Omental fat pad (tissue), 4 donors: ENCODE results near the gene DNAJC6. TPM values are rescaled to one million over a fixed set of nuclear protein-coding genes. Genes with fewer than 3 reads are reported as not detected.
"Not testable (repeated sequence)": the region's sequence is repeated elsewhere in the genome, so short reads cannot be mapped to it uniquely, and the experiment has no call there.

Source experiments
- ATAC-seq: fragments of 150-250 bp; one replicate; pipeline ENCODE4 v1.9.1; 2016; ENCODE audit warnings: mild to moderate bottlenecking, moderate library complexity; ENCODE audit not compliant: low FRiP score
- DNase-seq: peaks from one replicate; pipeline ENCODE4 v3.0.0-alpha.2; 2019; ENCODE audit warnings: low spot score
- total RNA-seq, 4 donors: library from RNA; depleted of rRNA; stranded (reverse); fragments of >200 nt; gene quantifications; one replicate each; pipeline ENCODE4 v1.1.0, GENCODE V29; 2016
- TF ChIP-seq, protein P1 (sequence below), 3 donors: fragments of 450-650 bp; IDR thresholded peaks; one replicate each; pipeline ENCODE4 v1.5.1; 2016 to 2017; ENCODE audit warnings: antibody characterized with exemption in 3 of 3, mild to moderate bottlenecking in 3 of 3, moderate library complexity in 2 of 3

Gene DNAJC6
- total RNA-seq, 4 donors from 2014 or later, result 1.9 to 5.1 (median 3.6) TPM

DNA sequence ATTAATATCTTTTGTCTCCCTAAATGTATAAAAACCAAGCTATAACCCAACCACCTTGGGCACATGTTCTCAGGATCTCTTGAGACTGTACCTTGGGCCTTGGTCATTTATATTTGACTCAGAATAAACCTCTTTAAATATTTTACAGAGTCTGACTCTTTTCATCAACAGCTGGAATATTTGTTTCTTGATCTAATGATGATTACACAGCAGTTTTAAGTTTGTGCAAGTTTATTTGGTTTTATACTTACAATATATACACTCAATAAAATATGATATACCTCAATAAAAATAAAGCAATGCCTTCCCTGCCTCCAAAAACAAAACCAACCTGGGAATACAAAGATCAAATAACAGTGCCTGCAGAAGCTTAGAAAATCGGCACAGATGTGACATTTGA lies 133.1 kb downstream of the DNAJC6 start:
- TF ChIP-seq, protein P1, sequence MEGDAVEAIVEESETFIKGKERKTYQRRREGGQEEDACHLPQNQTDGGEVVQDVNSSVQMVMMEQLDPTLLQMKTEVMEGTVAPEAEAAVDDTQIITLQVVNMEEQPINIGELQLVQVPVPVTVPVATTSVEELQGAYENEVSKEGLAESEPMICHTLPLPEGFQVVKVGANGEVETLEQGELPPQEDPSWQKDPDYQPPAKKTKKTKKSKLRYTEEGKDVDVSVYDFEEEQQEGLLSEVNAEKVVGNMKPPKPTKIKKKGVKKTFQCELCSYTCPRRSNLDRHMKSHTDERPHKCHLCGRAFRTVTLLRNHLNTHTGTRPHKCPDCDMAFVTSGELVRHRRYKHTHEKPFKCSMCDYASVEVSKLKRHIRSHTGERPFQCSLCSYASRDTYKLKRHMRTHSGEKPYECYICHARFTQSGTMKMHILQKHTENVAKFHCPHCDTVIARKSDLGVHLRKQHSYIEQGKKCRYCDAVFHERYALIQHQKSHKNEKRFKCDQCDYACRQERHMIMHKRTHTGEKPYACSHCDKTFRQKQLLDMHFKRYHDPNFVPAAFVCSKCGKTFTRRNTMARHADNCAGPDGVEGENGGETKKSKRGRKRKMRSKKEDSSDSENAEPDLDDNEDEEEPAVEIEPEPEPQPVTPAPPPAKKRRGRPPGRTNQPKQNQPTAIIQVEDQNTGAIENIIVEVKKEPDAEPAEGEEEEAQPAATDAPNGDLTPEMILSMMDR (IDR thresholded peaks at IDR 0.05), result no peak
- DNase-seq (no peak), ATAC-seq (no peak)

DNA sequence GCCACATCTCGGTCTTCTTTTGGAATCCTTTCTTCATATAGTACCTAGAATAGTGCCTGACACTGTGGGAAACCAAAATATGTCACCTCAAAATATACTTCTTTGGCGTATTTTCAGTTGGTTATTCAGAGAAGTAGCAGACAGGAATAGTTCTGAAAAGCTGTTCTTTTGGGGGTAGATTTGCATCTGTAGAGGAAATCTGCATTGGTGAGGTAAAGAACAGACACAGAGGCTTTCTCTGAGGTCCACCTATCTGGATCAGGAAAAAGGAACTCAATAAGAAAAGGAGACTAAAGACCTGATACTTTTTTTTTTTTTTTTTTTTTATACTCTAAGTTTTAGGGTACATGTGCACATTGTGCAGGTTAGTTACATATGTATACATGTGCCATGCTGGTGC lies 134.3 kb downstream of the DNAJC6 start:
- ATAC-seq, result no peak
- TF ChIP-seq, protein P1 (IDR thresholded peaks at IDR 0.05), result no peak
- no peak for DNase-seq

DNA sequence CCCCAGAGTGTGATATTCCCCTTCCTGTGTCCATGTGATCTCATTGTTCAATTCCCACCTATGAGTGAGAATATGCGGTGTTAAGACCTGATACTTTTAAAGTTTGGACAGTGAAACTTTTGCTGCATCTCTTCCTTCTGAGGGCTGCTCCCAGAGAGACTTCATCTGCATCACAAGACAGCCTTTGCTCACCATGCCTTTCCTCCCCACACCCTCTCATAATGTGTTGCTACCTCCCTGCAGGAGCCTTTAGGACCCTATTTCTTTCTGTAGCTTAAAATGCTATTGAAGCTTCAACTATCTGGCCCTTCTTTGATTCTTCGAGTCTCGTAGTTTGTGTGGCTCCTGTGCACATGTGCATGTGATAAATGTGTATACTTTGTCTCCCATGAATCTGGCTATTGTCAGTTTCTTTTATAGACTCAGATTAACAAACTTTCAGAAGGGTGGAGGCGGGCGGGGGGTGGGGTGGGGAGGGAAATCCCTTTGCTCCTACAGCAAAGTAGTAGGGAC lies 134.8 kb downstream of the DNAJC6 start:
- TF ChIP-seq, protein P1 (IDR thresholded peaks at IDR 0.05), result no peak
- DNase-seq (no peak), ATAC-seq (no peak)

DNA sequence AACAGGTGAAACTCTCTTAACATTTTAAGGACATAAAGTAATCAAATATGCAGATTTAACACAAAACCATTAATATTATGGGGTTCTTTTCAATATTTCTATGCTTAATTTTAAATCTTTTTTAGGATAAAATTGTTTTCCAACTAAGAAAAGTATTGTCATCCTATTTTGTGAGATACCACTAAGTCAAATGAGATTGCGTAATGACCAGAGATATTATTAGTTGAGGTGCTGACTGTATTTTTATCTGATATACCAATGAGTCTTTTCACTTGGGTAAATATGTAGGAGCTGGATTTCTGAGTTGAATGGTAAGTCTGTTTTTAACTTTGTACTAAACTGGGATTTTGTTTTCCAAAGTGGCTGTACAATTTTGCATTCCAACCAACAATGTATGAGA lies 136.5 kb downstream of the DNAJC6 start:
- ATAC-seq (no peak), DNase-seq (no peak)
- TF ChIP-seq, protein P1 (IDR thresholded peaks at IDR 0.05), result no peak

DNA sequence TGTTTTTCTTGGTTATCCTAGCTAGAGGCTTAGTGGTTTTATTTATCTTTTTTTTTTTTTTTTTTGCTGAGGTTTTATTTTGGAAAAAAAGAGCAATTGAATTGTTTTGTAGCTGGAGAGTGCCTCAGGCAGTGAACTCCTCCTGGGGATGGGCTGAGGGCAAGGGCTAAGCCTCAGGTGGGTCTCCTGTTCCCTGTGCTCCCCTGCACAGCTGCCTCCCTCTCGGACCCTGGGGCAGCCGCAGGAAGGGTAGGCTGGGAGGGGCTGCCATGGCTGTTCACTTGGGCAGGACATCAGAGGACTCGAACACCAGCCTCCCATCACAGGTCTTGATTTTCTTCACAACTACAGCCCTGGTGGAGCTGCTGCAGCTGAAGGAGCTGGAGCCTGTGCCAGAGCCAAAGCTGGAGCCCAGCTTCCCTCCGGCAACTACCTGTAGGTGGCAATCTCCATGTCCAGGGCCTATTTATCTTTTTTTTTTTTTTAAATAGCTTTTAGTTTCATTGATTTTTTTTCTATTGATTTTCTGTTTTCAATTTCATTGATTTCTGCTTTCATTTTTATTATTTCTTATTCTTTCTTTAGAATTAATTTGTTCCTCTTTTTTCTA lies 140.0 kb downstream of the DNAJC6 start:
- TF ChIP-seq, protein P1 (IDR thresholded peaks at IDR 0.05), result no peak
- DNase-seq (no peak), ATAC-seq (no peak)

DNA sequence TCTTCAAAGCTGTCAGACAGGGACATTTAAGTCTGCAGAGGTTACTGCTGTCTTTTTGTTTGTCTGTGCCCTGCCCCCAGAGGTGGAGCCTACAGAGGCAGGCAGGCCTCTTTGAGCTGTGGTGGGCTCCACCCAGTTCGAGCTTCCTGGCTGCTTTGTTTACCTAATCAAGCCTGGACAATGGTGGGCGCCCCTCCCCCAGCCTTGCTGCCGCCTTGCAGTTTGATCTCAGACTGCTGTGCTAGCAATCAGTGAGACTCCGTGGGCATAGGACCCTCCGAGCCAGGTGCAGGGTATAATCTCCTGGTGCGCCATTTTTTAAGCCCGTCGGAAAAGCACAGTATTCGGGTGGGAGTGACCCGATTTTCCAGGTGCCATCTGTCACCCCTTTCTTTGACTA lies 146.3 kb downstream of the DNAJC6 start:
- not testable (repeated sequence) for ATAC-seq

DNA sequence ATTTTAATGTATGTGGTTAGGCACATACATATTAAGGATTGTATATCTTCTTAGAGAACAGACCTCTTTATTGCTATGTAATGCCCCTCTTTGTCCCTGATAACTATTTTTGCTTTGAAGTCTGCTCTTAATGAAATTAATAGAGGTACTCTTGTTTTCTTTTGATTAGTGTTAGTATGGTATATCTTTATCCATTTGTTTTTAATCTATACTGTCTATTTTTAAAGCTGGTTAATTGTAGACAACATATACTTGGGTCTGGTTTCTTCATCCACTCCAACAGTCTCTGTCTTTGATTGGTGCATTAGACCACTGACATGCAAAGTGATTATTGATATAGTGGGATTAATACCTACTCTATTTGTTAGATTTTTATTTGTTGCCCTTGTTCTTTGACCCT lies 147.1 kb downstream of the DNAJC6 start:
- ATAC-seq (no peak), DNase-seq (no peak)
- TF ChIP-seq, protein P1 (IDR thresholded peaks at IDR 0.05), result no peak

More for the DNA sequence above, 146.3 kb downstream of the DNAJC6 start:
- DNase-seq, result not testable (repeated sequence)
